ENCODE measurements around the gene LASP1. TPM values are rescaled to one million over a fixed set of nuclear protein-coding genes. Genes with fewer than 3 reads are reported as not detected.
A peak's percentile ranks its signal among the peaks of the same experiment; 100 is the strongest.

The LASP1 gene
- total RNA-seq, 2 experiments from 2014 or later, result 48.6 to 110 TPM

- Histone ChIP-seq H3K9me2 (ENCODE audit: insufficient read depth, low read length) (no peaks in the 10 kb centered on the region), H3K27ac (ENCODE audit: low read depth, low read length, poor library complexity, severe bottlenecking) (no peak overlapping the region), H3K9me3 (ENCODE audit: low read length) (no peaks in the 10 kb centered on the region), H2AFZ (ENCODE audit: low read length) (no peak overlapping the region), H3K36me3 (ENCODE audit: insufficient read depth, low read length) (peaks cover 63% of the 10 kb centered on the region), H4K20me1 (ENCODE audit: insufficient read depth, low read length) (no peaks in the 10 kb centered on the region), H3K4me1 (ENCODE audit: insufficient read depth, low read length, poor library complexity, severe bottlenecking) (no peaks in the 10 kb centered on the region), H3K4me3 (ENCODE audit: low read depth, low read length, poor library complexity, severe bottlenecking) (no peak overlapping the region), H3K4me2 (ENCODE audit: low read length) (no peak overlapping the region), H3K79me2 (ENCODE audit: insufficient read depth, low read depth, low read length) (no peaks in the 10 kb centered on the region)
- ChIA-PET CTCF (ENCODE audit: unreplicated experiment) (no interaction called here), POLR2A (interaction anchor here (0.6 to 1.3 kb wide), 2 partner anchors 11 to 40 kb away, joined by 4 to 6 read pairs; no protein-coding TSS in a partner anchor)
- no peak for DNase-seq (ENCODE audit: low spot score)
- TF ChIP-seq EZH2phosphoT487 (IDR thresholded peaks at IDR 0.05; ENCODE audit: borderline replicate concordance, low read depth, low read length) (no peak), CTCF (conservative IDR thresholded peaks at IDR 0.05; ENCODE audit: low read length) (peak; percentile 31; the same call in 1 of the 2 replicates)
- intact Hi-C loops (cut with micrococcal nuclease; ENCODE audit: unreplicated experiment), result no loop called here
- no TSS peak for BruUV-seq (replicated peaks)
Observed at GRCh38 chr17:38918129-38918913, 48.5 kb downstream of the LASP1 start.

GRCh38 chr17:38918916-38919315 lies 49.1 kb downstream of the LASP1 start:
- H3K4me3 ChIP-seq (ENCODE audit: low read depth, low read length, poor library complexity, severe bottlenecking), result no peak overlapping the region
- ChIA-PET POLR2A (no interaction called here), CTCF (ENCODE audit: unreplicated experiment) (no interaction called here)
- H3K36me3 ChIP-seq (ENCODE audit: insufficient read depth, low read length), result peaks cover 61% of the 10 kb centered on the region
- intact Hi-C loops (cut with micrococcal nuclease; ENCODE audit: unreplicated experiment), result no loop called here
- no peaks in the 10 kb centered on the region for H3K9me2 ChIP-seq (ENCODE audit: insufficient read depth, low read length)
- no peaks in the 10 kb centered on the region for H3K9me3 ChIP-seq (ENCODE audit: low read length)
- DNase-seq (ENCODE audit: low spot score), result no peak
- no peak overlapping the region for H2AFZ ChIP-seq (ENCODE audit: low read length)
- no peak overlapping the region for H3K4me2 ChIP-seq (ENCODE audit: low read length)
- no peaks in the 10 kb centered on the region for H3K4me1 ChIP-seq (ENCODE audit: insufficient read depth, low read length, poor library complexity, severe bottlenecking)
- no peaks in the 10 kb centered on the region for H3K79me2 ChIP-seq (ENCODE audit: insufficient read depth, low read depth, low read length)
- TF ChIP-seq CTCF (conservative IDR thresholded peaks at IDR 0.05; ENCODE audit: low read length) (no peak), EZH2phosphoT487 (IDR thresholded peaks at IDR 0.05; ENCODE audit: borderline replicate concordance, low read depth, low read length) (no peak)
- H4K20me1 ChIP-seq (ENCODE audit: insufficient read depth, low read length), result no peaks in the 10 kb centered on the region
- BruUV-seq (replicated peaks), result no TSS peak
- no peak overlapping the region for H3K27ac ChIP-seq (ENCODE audit: low read depth, low read length, poor library complexity, severe bottlenecking)
